ENCODE results near the gene SP4. TPM values are rescaled to one million over a fixed set of nuclear protein-coding genes. Genes with fewer than 3 reads are reported as not detected.
A peak's percentile ranks its signal among the peaks of the same experiment; 100 is the strongest.

SP4 gene
- total RNA-seq, 6 experiments from 2014 or later: 1.2 to 3.2 (median 2.3) TPM

DNA sequence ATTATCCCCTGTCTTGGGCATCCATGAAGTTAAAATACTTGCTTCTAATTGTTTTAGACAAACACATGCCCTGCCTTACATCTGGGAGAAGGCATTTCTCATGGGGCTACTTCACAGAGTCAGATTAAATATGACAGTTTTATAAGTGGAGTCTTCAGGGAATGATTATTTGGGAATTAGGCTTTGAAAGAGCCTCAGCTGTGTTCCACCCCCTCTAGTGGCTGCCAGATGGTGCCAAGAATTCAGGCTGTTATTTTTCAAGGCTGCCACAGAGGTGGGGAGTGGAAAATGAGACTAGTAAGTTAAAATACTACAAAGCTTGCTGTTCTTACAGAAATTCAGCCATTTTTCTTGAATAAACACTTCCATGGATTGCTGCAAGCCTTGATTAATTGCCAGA, 69.2 kb downstream of the SP4 start:
- Histone ChIP-seq H3K36me3 (no peaks in the 10 kb centered on the region), H3K27me3 (no peaks in the 10 kb centered on the region), H3K27ac (no peak overlapping the region), H3K4me1 (no peaks in the 10 kb centered on the region), H3K4me3 (no peak overlapping the region), H3K9me3 (peaks cover 0 to 5% (median 0%) of the 10 kb centered on the region in 4 donors)
- no peak for ATAC-seq
- intact Hi-C loops (cut with DNase I): no loop called here
- DNase-seq: no peak
- TF ChIP-seq POLR2A (IDR thresholded peaks at IDR 0.05): no peak
- TF ChIP-seq, protein P1, sequence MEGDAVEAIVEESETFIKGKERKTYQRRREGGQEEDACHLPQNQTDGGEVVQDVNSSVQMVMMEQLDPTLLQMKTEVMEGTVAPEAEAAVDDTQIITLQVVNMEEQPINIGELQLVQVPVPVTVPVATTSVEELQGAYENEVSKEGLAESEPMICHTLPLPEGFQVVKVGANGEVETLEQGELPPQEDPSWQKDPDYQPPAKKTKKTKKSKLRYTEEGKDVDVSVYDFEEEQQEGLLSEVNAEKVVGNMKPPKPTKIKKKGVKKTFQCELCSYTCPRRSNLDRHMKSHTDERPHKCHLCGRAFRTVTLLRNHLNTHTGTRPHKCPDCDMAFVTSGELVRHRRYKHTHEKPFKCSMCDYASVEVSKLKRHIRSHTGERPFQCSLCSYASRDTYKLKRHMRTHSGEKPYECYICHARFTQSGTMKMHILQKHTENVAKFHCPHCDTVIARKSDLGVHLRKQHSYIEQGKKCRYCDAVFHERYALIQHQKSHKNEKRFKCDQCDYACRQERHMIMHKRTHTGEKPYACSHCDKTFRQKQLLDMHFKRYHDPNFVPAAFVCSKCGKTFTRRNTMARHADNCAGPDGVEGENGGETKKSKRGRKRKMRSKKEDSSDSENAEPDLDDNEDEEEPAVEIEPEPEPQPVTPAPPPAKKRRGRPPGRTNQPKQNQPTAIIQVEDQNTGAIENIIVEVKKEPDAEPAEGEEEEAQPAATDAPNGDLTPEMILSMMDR (IDR thresholded peaks at IDR 0.05): peak in 1 of 4 donors; percentile 9

DNA sequence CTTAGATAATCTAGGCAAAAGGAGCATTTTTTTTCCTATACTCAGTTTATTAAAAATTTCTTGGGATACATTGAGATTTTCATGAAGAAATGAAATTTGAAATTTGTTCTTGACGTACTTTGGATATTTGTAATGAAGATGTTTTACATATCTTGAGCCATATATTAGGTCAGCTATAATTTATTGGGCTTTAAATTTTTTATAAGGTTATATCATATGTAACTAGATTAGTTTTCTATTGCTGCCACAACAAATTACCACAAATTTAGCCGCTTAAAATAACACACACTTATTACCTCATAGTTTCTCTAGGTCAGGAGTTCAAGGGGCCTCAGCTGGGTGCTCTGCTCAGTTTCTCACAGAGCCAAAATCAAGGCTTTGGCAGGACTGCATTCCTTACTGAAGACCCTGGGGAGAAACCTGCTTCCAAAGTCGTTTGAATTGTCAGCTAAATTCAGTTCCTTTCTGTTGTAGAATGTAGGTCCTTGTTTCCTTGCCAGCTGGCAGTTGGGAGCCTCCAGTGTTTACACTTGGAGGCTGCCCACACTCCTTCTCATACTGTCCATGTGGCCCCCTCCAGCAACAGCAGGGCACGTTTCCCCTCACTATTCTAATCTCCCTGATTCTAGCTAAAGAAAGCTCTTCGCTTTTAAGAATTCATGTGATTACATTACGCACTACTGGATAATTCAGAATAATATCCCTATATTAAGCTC, 72.4 kb downstream of the SP4 start:
- 83% methylated on average over 6 of the region's 6 CpGs for WGBS (ENCODE audit: insufficient coverage, low coverage, low lambda C conversion rate, missing lambda C conversion rate)
- ATAC-seq (no peak), DNase-seq (no peak)
- Histone ChIP-seq H3K4me3 (no peak overlapping the region), H3K9me3 (no peaks in the 10 kb centered on the region), H3K27me3 (no peaks in the 10 kb centered on the region), H3K36me3 (no peaks in the 10 kb centered on the region), H3K4me1 (no peaks in the 10 kb centered on the region), H3K27ac (no peak overlapping the region)
- no peak for TF ChIP-seq POLR2A (IDR thresholded peaks at IDR 0.05)
- TF ChIP-seq, protein P1 (IDR thresholded peaks at IDR 0.05): no peak
- intact Hi-C loops (cut with DNase I): loop anchor here in 1 of 2 donors (10.0 kb wide), 1 partner anchor 235 kb away; no protein-coding TSS in a partner anchor

GRCh38 chr7:21504021-21504420, 76.1 kb downstream of the SP4 start:
- Histone ChIP-seq H3K36me3 (no peaks in the 10 kb centered on the region), H3K4me1 (peaks cover 0 to 7% (median 0%) of the 10 kb centered on the region in 4 donors), H3K9me3 (no peaks in the 10 kb centered on the region), H3K27me3 (no peaks in the 10 kb centered on the region), H3K4me3 (no peak overlapping the region), H3K27ac (no peak overlapping the region)
- ATAC-seq: no peak
- 93% methylated on average over 1 of the region's 2 CpGs for WGBS (ENCODE audit: insufficient coverage, low coverage, low lambda C conversion rate, missing lambda C conversion rate)
- DNase-seq: no peak
- TF ChIP-seq POLR2A (IDR thresholded peaks at IDR 0.05): no peak
- TF ChIP-seq, protein P1 (IDR thresholded peaks at IDR 0.05): no peak
- intact Hi-C loops (cut with DNase I): loop anchor here in 1 of 2 donors (10.0 kb wide), 1 partner anchor 239 kb away; no protein-coding TSS in a partner anchor

- DNase-seq: peak in 2 of 3 donors; percentile 26 to 58
- TF ChIP-seq, protein P1 (IDR thresholded peaks at IDR 0.05): peak; percentile 73 to 83 (median 79)
- TF ChIP-seq POLR2A (IDR thresholded peaks at IDR 0.05): no peak
- peaks cover 0 to 12% (median 3%) of the 10 kb centered on the region in 4 donors for H3K4me1 ChIP-seq
Measured at GRCh38 chr7:21507627-21508343, 79.9 kb downstream of the SP4 start.

More at GRCh38 chr7:21507627-21508343, 79.9 kb downstream of the SP4 start:
- Histone ChIP-seq H3K4me3 (no peak overlapping the region), H3K27ac (no peak overlapping the region), H3K27me3 (no peaks in the 10 kb centered on the region), H3K36me3 (no peaks in the 10 kb centered on the region), H3K9me3 (no peaks in the 10 kb centered on the region)
- intact Hi-C loops (cut with DNase I): loop anchor here (5.0 to 10.0 kb wide), 2 partner anchors 243 to 255 kb away; no protein-coding TSS in a partner anchor
- ATAC-seq: peak; percentile 76 to 85 (median 80)
- 42% methylated on average over 3 of the region's 8 CpGs for WGBS (ENCODE audit: insufficient coverage, low coverage, low lambda C conversion rate, missing lambda C conversion rate)

Data from right lobe of liver (tissue), 6 donors.